Neural cell (in vitro differentiated cells): Measurements from ENCODE around the gene C22orf15.

Experiments used
- CTCF ChIP-seq: fragments of 450-650 bp; IDR thresholded peaks from 2 replicates; pipeline ENCODE4 v1.5.1; 2014; ENCODE audit warnings: antibody characterized with exemption, mild to moderate bottlenecking, moderate library complexity; ENCODE audit not compliant: poor library complexity, severe bottlenecking
- EP300 ChIP-seq: fragments of 450-650 bp; conservative IDR thresholded peaks from 2 replicates; pipeline ENCODE4 v1.6.1; 2014; ENCODE audit warnings: antibody characterized with exemption, mild to moderate bottlenecking, moderate library complexity; ENCODE audit not compliant: poor library complexity, severe bottlenecking
- EZH2 ChIP-seq: fragments of 200-600, 300-800 bp; shearing (Covaris generic), sonication (generic); IDR thresholded peaks from 2 replicates; pipeline ENCODE4 v1.6.1; 2014; ENCODE audit warnings: antibody characterized with exemption, low read length, borderline replicate concordance, mild to moderate bottlenecking; ENCODE audit not compliant: insufficient read depth, poor library complexity, severe bottlenecking
- POLR2AphosphoS5 ChIP-seq: IDR thresholded peaks from 2 replicates; pipeline ENCODE4 v1.6.1; 2012

GRCh38 chr22:23750367-23750713, 12.4 kb upstream of the C22orf15 start:
- no peak for TF ChIP-seq CTCF
- TF ChIP-seq POLR2AphosphoS5 = no peak
- TF ChIP-seq EP300 = no peak
- no peak for TF ChIP-seq EZH2
